Neutrophil (primary cell): Measurements from ENCODE around the gene HPN.
"Not testable (repeated sequence)": the region's sequence is repeated elsewhere in the genome, so short reads cannot be mapped to it uniquely, and the experiment has no call there.

Source experiments
- H3K27ac ChIP-seq: fragments of 200-600 bp; sonication (generic); 2 replicates; pipeline ENCODE4 v1.5.1; 2016; ENCODE audit warnings: mild to moderate bottlenecking, moderate library complexity
- H3K27me3 ChIP-seq: fragments of 200-600 bp; sonication (generic); 2 replicates; pipeline ENCODE4 v1.6.0; 2016; ENCODE audit warnings: mild to moderate bottlenecking
- H3K36me3 ChIP-seq: fragments of 200-600 bp; sonication (generic); 2 replicates; pipeline ENCODE4 v1.5.1; 2017
- H3K4me1 ChIP-seq, 2 experiments: fragments of 200-600 bp in 1 of 2; sonication (generic) in 1 of 2; 1 replicate in 1 of 2; 2 replicates in 1 of 2; pipeline versions ENCODE4 v1.5.1 to v1.6.1; 2013 to 2016; ENCODE audit warnings: low read depth in 1 of 2, low read length in 1 of 2, mild to moderate bottlenecking in 1 of 2, moderate library complexity in 1 of 2; ENCODE audit not compliant: control insufficient read depth in 1 of 2, insufficient read depth in 1 of 2
- H3K4me3 ChIP-seq, 2 experiments: fragments of 200-600 bp in 1 of 2; sonication (generic) in 1 of 2; 1 replicate in 1 of 2; 2 replicates in 1 of 2; pipeline ENCODE4 v1.5.1; 2013 to 2016; ENCODE audit warnings: low read depth in 1 of 2, low read length in 1 of 2, mild to moderate bottlenecking in 1 of 2, moderate library complexity in 1 of 2
- H3K9me3 ChIP-seq: fragments of 200-600 bp; sonication (generic); 2 replicates; pipeline ENCODE4 v1.5.1; 2016
- TF ChIP-seq, protein P1 (sequence below): fragments of 200-600 bp; sonication (generic); IDR thresholded peaks from 2 replicates; pipeline ENCODE4 v1.5.1; 2016; ENCODE audit warnings: antibody characterized with exemption

The HPN gene

GRCh38 chr19:35046461-35046860 is 4.9 kb downstream of the HPN start:
- no peak overlapping the region for H3K4me3 ChIP-seq
- no peaks in the 10 kb centered on the region for H3K4me1 ChIP-seq
- TF ChIP-seq, protein P1, sequence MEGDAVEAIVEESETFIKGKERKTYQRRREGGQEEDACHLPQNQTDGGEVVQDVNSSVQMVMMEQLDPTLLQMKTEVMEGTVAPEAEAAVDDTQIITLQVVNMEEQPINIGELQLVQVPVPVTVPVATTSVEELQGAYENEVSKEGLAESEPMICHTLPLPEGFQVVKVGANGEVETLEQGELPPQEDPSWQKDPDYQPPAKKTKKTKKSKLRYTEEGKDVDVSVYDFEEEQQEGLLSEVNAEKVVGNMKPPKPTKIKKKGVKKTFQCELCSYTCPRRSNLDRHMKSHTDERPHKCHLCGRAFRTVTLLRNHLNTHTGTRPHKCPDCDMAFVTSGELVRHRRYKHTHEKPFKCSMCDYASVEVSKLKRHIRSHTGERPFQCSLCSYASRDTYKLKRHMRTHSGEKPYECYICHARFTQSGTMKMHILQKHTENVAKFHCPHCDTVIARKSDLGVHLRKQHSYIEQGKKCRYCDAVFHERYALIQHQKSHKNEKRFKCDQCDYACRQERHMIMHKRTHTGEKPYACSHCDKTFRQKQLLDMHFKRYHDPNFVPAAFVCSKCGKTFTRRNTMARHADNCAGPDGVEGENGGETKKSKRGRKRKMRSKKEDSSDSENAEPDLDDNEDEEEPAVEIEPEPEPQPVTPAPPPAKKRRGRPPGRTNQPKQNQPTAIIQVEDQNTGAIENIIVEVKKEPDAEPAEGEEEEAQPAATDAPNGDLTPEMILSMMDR, result no peak
- no peak overlapping the region for H3K27ac ChIP-seq
- H3K36me3 ChIP-seq, result no peaks in the 10 kb centered on the region
- no peaks in the 10 kb centered on the region for H3K9me3 ChIP-seq
- peaks cover 42% of the 10 kb centered on the region for H3K27me3 ChIP-seq

DNA sequence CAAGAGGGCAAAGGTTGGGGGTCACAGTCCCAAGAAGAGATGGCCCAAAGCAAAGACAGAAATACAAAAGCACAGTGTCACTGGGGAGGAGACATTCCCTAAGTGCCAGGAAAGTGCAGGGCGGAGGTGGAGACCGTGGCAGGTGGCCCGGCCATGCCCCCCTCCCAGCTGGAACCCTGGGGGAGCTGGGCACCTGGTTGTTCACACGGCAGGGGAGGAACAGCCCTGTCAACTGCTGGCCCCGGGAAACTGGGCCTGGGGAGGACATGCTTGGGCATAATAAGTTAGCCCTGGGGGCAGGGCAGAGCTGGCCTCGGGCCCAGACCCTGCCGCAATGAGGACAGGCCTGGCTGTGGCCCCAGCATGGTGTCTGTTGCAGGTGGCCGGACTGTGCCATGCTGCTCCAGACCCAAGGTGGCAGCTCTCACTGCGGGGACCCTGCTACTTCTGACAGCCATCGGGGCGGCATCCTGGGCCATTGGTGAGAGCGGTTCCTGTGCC is 7.4 kb downstream of the HPN start:
- Histone ChIP-seq H3K9me3 (no peaks in the 10 kb centered on the region), H3K27ac (no peak overlapping the region), H3K27me3 (peaks cover 17% of the 10 kb centered on the region), H3K4me1 (no peaks in the 10 kb centered on the region), H3K36me3 (no peaks in the 10 kb centered on the region), H3K4me3 (no peak overlapping the region)
- TF ChIP-seq, protein P1, result no peak

GRCh38 chr19:35049456-35049855 is 7.9 kb downstream of the HPN start:
- Histone ChIP-seq H3K27me3 (peaks cover 14% of the 10 kb centered on the region), H3K36me3 (no peaks in the 10 kb centered on the region)
- TF ChIP-seq, protein P1, result no peak

DNA sequence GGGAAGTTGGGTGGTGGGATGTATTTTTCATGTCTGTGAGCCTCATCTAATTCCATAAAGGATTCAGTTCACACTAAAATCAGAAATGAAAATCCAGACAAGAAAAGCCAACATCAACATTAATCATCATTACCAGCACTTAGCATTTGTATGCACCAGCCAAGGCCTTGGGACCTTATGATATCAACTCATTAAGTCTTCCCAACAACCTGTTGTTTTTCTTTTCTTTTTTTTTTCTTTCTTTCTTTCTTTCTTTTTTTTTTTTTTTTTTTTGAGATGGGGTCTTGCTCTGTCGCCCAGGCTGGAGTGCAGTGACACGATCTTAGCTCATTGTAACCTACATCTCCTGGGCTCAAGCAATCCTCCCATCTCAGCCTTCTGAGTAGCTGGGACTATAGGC is 9.1 kb downstream of the HPN start:
- not testable (repeated sequence) for H3K27ac ChIP-seq, H3K4me1 ChIP-seq, H3K36me3 ChIP-seq, H3K9me3 ChIP-seq, H3K4me3 ChIP-seq
- H3K27me3 ChIP-seq, result peaks cover 12% of the 10 kb centered on the region

More at GRCh38 chr19:35049456-35049855, 7.9 kb downstream of the HPN start:
- no peaks in the 10 kb centered on the region for H3K4me1 ChIP-seq
- H3K9me3 ChIP-seq, result no peaks in the 10 kb centered on the region
- no peak overlapping the region for H3K27ac ChIP-seq
- H3K4me3 ChIP-seq, result no peak overlapping the region

DNA sequence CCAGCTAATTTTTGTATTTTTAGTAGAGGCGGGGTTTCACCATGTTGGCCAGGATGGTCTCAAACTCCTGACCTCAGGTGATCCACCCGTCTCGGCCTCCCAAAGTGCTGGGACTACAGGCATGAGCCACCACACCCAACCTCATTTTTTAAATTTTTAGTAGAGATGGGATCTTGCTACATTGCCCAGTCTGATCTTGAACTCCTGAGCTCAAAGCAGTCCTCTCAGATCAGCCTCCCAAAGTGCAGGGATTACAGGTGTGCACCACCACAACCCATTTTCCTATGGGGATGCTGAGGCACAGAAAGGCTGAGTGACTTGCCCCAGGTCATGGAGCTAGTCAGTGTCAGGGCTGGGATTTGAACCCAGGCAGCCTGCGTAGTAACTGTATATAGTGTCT is 9.7 kb downstream of the HPN start:
- not testable (repeated sequence) for H3K27ac ChIP-seq, H3K4me1 ChIP-seq, H3K36me3 ChIP-seq, H3K4me3 ChIP-seq, H3K9me3 ChIP-seq
- peaks cover 16% of the 10 kb centered on the region for H3K27me3 ChIP-seq

DNA sequence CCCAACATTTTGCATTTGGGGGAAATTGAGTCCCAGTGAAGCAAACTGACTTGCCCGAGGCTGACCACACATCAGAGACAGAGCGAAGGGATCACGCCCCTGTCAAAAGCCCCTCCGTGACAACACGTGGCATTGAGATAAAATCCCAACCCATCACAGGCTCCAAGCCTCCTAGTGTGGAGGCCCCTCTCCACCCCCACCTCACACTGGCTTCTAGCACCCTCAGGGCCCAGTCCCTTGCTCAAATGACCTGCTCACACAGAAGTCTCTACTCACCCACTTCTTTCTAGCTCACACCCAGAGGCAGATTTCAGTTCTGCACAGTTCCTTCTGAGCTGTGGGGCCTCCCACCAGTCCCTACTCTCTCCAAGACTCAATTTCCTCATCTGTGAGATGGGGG is 10.3 kb downstream of the HPN start:
- H3K27me3 ChIP-seq, result peaks cover 21% of the 10 kb centered on the region
- no peak overlapping the region for H3K27ac ChIP-seq
- H3K4me3 ChIP-seq, result no peak overlapping the region
- TF ChIP-seq, protein P1, result no peak
- H3K36me3 ChIP-seq, result no peaks in the 10 kb centered on the region
- H3K9me3 ChIP-seq, result no peaks in the 10 kb centered on the region
- H3K4me1 ChIP-seq, result no peaks in the 10 kb centered on the region
